Fibroblast of gingiva (primary cell): ENCODE data around the gene SLC26A4.

Experiments
- DNase-seq: peaks from one replicate; pipeline ENCODE4 v3.0.0-alpha.2; 2011; ENCODE audit warnings: low read depth

SLC26A4 gene

GRCh38 chr7:107696330-107696946 lies 35.8 kb downstream of the SLC26A4 start:
- peak; percentile 15 for DNase-seq

DNA sequence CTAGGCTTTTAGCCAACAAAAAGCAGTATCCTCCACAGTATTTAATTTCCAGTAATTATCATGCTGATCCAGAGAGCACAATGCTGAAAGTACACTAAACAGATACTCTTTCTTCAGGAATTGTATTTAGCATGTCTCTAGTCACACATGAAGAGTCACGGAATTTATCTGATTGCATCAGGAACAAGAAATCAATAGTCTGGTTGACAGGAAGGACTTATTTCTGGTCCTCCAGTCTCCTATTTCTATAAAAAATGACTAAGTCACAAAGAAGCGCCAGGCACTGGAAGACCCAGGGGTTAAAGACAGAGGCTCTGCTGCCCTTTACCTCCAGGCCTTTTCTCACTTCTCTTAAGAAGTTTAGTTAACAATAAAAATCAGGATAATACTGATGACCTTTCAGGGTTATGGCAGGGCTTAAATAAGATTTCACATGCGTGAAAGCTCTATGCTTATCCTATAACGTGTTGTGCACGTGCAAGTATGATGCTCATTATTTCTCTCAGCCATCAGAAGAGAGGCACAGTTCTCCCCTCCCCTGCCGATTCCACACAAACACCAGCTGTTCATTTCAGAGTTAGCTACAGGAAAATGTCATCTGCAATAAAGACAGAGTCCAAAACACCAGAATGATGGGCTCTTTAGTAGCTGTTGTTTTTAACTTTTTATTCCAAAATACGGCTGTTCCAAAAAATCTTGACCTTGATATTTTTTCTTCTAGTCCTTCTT lies 36.9 kb downstream of the SLC26A4 start:
- DNase-seq = no peak

DNA sequence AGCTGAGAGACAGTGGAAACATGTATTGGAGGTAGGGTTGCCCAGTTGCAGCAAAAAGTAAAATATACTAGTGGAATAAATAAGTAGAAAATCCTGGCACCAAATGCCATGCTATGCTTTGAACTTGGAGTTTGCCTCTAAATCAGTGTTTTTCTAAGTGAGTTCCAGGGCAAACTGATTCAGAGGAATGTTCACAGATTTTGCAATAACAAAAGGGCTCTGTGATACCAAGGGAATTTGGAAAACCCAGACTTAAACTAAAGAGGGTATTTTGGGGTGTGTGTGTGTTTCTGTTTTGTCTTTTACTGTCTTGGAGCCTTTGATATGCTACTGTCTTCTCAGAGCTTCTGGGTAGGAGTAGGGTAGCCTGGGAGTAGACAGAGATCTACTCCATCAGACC lies 39.9 kb downstream of the SLC26A4 start:
- DNase-seq = peak; percentile 36

DNA sequence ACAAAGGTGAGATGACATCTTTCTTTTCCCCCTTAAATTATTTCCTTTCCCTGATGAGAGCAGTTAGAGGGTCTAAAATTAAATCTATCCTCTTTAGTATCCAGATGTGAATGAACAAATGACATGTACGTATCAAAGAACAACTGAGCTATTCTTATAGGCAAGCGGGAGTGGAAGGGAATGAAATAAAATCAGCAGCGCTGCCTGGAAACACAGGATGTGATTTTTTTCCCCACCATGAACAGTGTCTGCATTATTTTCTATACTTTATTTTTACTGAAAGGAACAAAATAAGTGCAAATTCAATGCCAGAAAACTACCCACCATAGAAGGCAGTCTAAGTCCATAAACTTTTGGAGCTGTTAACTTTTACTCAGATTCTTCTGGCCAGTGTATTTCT lies 40.6 kb downstream of the SLC26A4 start:
- DNase-seq = no peak

- DNase-seq = no peak
These were observed 42.6 kb downstream of the SLC26A4 start for GRCh38 chr7:107703219-107703618.

DNA sequence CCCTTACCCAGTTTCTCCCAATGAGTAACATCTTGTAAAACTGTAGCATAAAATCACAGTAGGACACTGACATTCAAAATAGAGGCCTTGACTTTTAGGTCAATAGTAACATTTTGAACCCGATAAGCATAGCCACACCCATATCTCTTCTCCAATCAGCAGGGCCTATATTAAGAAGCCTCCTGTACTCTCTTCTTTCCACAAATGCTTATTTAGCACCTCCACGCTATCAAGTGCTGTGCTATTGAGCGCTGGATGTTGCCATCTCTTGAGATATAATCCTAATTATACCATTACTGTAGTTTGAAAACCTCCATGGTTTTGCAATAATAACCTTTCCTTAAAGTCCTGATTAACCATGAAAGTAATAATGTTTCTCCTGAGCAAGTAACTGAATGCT lies 43.2 kb downstream of the SLC26A4 start:
- no peak for DNase-seq

GRCh38 chr7:107708956-107709355 lies 48.3 kb downstream of the SLC26A4 start:
- no peak for DNase-seq

DNA sequence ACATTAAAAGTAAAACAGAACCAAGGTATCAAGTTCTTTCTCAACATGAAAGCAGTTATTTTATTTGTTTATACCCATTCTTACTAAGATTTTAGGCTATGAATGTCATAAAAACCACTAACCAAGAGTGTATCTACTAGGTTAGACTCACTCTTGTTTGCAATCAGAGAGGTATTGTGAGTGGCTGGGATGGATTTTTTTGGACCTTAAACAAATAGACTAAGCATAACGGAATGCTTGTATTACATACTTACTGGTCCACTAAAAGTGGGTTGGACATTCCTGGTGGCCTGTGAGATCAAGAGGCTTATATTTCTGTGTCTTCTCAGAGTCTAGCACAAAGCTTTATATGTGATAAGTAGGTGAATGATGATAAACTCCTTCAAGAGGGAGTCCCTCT lies 50.7 kb downstream of the SLC26A4 start:
- DNase-seq = peak; percentile 5

DNA sequence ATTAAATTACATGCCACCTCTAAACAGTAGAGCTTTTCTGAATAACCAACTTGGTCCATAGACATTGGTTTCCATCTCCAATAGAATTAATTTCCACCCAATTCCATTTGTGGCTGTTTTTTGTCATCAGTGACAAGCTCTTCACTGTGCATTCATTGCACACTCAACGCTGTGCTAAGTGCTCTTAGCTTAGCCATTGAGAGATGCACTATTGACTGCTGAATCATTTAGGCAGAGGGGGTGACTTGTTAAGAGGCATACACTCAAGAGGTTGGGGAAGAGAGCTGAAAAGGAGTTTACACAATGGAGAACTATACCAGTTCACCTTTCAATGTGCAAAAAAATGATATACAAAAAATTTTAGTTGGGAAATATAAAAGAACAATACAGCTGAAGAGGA lies 51.4 kb downstream of the SLC26A4 start:
- DNase-seq = no peak

DNA sequence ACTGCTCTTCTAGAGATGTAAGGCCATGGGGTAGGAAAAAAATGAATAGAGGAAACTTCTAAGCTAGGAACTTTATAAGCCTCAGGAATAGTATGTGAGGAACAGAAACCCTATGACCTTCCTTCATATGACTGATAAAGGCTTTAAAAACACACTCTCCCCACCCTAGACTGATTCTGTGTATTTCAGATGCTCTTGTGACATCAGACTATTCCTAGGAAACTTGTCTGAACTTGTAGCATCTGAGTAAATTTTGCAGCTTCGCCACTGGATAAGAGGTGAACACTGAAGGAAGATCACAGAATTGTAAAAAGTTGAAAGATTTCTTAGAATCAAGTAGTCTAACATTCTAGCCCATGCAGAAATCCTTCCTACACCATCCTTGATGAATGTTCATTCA lies 52.3 kb downstream of the SLC26A4 start:
- no peak for DNase-seq

DNA sequence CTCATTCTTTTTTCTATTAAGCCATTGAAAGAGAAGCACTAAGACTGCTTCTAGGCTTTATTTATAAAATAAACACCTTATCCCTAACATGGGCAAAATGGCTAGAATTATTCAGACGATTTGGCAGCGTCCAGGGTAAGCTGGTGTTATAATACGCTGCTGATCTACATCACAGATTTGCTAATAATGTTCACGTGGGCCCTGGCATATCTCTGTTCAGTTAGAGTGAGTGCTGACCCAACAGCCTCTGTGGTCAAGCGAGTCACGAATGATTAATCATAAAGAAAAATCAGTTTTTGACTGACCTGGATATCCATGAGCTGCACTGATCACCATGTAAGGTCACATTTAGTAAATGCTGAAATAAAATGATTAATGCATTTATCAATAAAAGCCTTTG lies 54.9 kb downstream of the SLC26A4 start:
- DNase-seq = no peak

DNA sequence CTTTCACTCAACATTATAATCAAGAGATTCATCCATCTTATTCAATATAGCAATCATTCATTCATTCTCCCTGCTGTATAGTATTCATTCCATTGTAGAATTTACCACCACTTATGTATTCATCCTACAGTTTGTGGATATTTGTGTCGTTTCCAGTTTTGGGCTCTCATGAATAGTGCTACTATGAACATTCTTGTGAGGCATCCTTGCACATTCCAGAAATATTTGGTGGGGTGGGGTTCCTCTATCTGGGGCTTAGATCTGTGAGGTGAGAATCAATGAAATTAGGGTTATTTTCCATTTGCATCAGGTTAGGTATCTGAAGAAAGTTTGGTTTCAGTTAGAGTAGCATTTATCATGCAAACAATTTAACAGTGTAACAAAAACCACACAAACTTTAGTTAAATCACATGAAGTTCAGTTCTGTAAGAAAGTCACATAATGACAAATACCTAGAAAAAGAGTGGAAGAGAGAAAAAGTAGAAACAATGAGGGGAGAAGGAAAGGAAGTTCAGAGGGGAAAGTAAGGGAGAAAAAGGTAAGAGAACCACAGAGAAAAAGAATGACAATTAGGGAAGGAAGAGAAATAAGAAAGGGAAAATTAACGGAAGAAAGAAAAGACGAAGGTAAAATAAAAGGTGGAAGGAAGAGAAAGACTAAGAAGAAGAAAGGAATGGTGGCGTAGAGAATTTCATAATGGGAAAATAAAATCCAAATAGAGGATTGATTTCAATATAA lies 58.0 kb downstream of the SLC26A4 start:
- DNase-seq = no peak

DNA sequence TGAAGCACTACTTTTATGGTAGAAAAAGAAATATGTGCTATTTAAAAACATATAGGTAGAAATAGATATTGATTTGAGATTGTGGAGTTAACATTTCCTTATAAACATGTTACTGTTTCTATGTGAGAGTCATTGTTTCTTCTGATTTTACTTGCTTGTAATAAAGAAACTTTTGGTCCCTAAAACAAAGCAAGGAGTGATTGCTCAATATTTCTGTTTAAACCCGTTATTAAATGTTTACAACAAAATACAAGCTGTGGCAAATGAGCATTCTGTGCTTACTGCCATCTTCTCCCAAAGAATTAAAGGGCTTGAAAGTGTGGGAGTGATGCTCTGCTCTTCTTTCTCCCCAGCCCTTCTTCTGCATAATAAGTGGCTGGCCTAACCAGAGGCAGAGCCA lies 60.7 kb downstream of the SLC26A4 start:
- no peak for DNase-seq

- no peak for DNase-seq
These were observed 62.6 kb downstream of the SLC26A4 start for GRCh38 chr7:107723255-107723654.

DNA sequence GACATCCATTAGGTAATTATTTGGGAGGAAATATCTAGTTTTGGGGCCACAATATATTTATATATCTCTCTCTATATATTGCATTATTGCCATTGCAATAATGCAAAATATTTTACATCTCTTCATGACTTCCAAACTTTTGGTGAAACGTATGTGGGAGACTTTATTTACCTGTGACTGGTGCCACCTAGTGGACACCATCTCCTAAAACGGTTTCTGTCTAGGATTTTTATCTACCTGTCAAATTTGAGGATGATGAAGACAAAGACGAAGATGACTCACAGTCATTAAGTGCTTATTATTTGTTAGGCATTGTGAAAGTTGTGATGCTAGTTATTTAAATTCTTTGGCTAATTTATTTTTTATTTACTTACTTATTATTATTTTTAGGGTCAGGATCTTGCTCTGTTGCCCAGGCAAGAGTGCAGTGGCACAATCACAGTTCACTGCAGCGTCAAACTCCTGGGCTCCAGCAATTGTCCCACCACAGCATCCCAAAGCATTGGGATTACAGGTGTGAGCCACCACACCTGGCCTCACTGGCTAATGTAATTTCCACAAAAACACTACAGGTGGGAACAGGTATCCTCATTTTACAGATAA lies 64.6 kb downstream of the SLC26A4 start:
- peak; percentile 39 for DNase-seq

DNA sequence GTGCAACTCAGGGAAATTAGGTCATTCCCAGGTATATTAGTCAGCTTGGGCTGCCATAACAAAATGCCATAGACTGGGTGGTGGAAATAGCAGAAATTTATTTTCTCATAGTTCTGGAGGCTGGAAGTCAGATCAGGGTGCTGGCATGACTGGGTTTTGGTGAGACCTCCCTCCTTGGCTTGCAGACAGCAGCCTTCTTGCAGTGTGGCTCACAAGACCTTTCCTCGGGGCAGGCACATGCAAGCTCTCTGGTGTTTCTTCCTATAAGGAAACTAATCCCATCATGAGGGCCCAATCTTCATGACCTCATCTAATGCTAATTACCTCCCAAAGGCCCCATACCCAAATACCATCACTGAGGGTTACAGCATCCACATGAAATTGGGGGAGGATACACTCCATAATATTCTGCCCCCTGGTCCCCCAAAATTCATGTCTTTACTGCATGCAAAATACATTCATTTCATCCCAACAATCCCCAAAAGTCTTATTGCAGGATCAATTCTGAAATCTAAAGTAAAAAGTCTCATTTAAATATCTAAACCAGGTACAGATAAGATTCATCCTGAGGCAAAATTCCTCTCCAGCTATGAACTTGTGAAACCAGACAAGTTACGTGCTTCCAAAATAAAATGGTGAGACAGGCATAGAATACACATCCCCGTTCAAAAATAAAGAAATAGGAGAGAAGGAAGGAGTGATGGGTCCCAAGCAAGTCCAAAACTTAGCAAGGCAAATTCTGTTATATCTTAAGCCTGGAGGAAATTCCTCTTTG lies 65.9 kb downstream of the SLC26A4 start:
- no peak for DNase-seq

GRCh38 chr7:107728276-107728675 lies 67.6 kb downstream of the SLC26A4 start:
- DNase-seq = no peak

GRCh38 chr7:107742678-107743566 lies 82.3 kb downstream of the SLC26A4 start:
- DNase-seq = no peak

- peak; percentile 96 for DNase-seq
These were observed 83.1 kb downstream of the SLC26A4 start, which contains the start of gene CBLL1 for GRCh38 chr7:107743567-107744344. Gene CBLL1, plus strand, starts transcription at chr7:107744142. Its CDS starts 22 bp downstream, at chr7:107744164.

DNA sequence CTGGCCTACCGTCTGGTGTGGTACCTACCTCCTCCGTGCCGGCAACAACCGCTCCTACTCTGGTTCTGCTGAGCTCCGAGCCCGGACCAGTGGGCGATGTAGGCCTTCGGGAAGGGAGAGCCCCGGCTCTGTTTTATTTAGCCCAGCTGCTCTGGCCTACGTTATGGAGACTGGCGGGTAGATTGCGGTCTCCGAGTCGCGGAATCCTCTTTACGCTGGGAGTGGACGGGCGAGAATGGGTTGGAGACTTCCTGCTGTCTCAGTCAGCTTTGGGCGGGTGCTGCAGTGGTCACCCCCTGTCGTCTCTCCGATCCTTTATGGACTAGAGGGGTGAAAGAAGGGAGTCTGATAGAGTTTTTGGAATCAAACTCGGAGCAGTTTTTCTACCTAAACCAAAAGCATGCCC lies 83.7 kb downstream of the SLC26A4 start:
- no peak for DNase-seq
